Ovary (tissue), 9 donors: ENCODE data around the gene TRIM43B. TPM values are rescaled to one million over a fixed set of nuclear protein-coding genes. Genes with fewer than 3 reads are reported as not detected.
"Not testable (repeated sequence)": the region's sequence is repeated elsewhere in the genome, so short reads cannot be mapped to it uniquely, and the experiment has no call there.

Experiments
- DNase-seq, 5 donors: peaks; one replicate each; pipeline ENCODE4 v3.0.0-alpha.2; 2019 to 2020
- H3K27ac ChIP-seq, 2 donors: fragments of 200-600 bp; one replicate each; pipeline versions ENCODE4 v1.5.1 to v1.8.0; 2019 to 2022
- H3K27me3 ChIP-seq: fragments of 200-600 bp; one replicate; pipeline ENCODE4 v1.8.0; 2022
- H3K36me3 ChIP-seq: fragments of 200-600 bp; sonication (generic); one replicate; pipeline ENCODE4 v1.5.1; 2019
- H3K4me1 ChIP-seq: one replicate; pipeline ENCODE4 v1.8.1; 2013; ENCODE audit warnings: mild to moderate bottlenecking, moderate library complexity; ENCODE audit not compliant: insufficient read depth
- H3K4me3 ChIP-seq: fragments of 200-600 bp; sonication (generic); one replicate; pipeline ENCODE4 v1.5.1; 2017
- H3K9me3 ChIP-seq, 2 donors: fragments of 200-600 bp in 1 of 2; sonication (generic) in 1 of 2; one replicate each; pipeline versions ENCODE4 v1.5.1 to v1.8.1; 2013 to 2019; ENCODE audit warnings: mild to moderate bottlenecking in 1 of 2, moderate library complexity in 1 of 2
- EP300 ChIP-seq: sonication (generic); formaldehyde crosslinking; IDR thresholded peaks from one replicate; pipeline ENCODE4 v1.6.1; 2017; ENCODE audit warnings: antibody characterized with exemption
- POLR2A ChIP-seq: fragments of 450-650 bp; IDR thresholded peaks from one replicate; pipeline ENCODE4 v1.6.1; 2017; ENCODE audit warnings: antibody characterized with exemption, mild to moderate bottlenecking, moderate library complexity
- WGBS, 3 donors: extraction: QIAGEN DNeasy Blood & Tissue Kit in 1 of 3; methylation state at CpG; one replicate each; pipeline versions ENCODE4 v1.1.5 to v1.1.7; 2013 to 2017; 5-methylcytosine and 5-hydroxymethylcytosine counted together
- intact Hi-C, 4 donors: fragments of 100-400 bp; cut with DNase I; formaldehyde crosslinking; loops; one replicate each; pipeline versions ENCODE4 v1.11.0 to v1.15.1; 2022 to 2023
- polyA plus RNA-seq, 2 donors: library from polyadenylated mRNA; stranded (reverse); fragments of 200-250 nt in 1 of 2; fragments of 350-450 nt in 1 of 2; fragmentation: Illumina TruSeq in 1 of 2; extraction: RNeasy Lipid Tissue Mini Kit (QIAGEN cat#74804) in 1 of 2; gene quantifications; one replicate each; pipeline ENCODE4 v1.2.3, GENCODE V29; 2013 to 2014
- total RNA-seq, 7 donors: library from RNA; depleted of rRNA in 2 of 7; stranded (reverse); fragments of >200 nt in 2 of 7; fragmentation: NEBNext Ultra II Directional in 3 of 7; extraction: Animal tissue kit (Norgen Biotek cat#: 25700) in 3 of 7; gene quantifications; one replicate each; pipeline versions ENCODE4 v1.1.0 to v1.2.4, GENCODE V29; 2016 to 2023
- TF ChIP-seq, protein P1 (sequence below), 3 donors: fragments of 450-650 bp in 2 of 3; fragments of 200-600 bp in 1 of 3; IDR thresholded peaks; one replicate each; pipeline versions ENCODE4 v1.5.1 to v1.8.0; 2016 to 2022; ENCODE audit warnings: antibody characterized with exemption in 3 of 3, mild to moderate bottlenecking in 1 of 3
- donor health status: DM: no; HTN: no; CAD: no; lungs with moderate emphysema.
- donor health status: DM: no; HTN: no; CAD: no.
- donor health status: Bipolar disorder and iron deficiency.
- donor health status: DM: yes; HTN: yes; CAD: no.
- donor health status: DM: no; HTN: no; CAD: no.
- donor health status: DM: yes; HTN: yes; CAD: no.

TRIM43B gene
- total and polyA plus RNA-seq, 9 donors, result not detected

DNA sequence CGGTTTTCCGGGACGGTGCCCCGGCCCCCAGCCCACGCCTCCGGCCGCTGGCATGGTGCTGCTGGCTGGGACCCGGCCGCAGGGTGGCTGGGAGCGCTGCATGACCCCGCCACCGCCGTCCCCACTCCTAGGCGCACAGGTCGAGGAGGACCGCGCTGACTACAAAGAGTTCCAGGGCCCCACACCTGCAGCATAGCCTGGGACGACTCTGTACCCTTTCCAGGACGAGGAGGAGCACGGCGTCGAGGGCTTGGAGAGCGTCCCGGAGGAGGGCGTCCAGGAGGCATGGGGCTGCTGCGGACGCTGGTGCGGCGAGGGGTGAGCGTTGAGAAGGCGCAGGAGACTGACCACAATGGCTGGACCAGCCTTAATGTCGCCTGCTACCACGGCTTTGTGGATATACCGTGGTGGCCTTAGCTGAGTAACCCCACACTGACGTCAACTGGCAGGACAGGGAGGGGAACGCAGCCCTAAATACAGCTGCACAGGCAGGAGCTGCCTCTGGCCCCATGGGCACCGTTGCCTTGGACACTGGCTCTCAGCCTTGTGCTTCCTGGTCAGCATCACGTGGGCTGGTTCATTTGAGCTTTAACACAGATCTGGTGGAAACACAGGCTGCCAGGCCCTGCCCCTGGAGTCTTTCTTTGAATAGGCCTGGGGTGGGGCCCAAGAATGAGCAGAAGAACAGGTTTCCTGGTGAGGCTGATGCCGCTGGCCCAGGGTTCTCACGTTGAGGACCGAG, 40.9 kb upstream of the TRIM43B start:
- no peak for TF ChIP-seq POLR2A
- TF ChIP-seq, protein P1, sequence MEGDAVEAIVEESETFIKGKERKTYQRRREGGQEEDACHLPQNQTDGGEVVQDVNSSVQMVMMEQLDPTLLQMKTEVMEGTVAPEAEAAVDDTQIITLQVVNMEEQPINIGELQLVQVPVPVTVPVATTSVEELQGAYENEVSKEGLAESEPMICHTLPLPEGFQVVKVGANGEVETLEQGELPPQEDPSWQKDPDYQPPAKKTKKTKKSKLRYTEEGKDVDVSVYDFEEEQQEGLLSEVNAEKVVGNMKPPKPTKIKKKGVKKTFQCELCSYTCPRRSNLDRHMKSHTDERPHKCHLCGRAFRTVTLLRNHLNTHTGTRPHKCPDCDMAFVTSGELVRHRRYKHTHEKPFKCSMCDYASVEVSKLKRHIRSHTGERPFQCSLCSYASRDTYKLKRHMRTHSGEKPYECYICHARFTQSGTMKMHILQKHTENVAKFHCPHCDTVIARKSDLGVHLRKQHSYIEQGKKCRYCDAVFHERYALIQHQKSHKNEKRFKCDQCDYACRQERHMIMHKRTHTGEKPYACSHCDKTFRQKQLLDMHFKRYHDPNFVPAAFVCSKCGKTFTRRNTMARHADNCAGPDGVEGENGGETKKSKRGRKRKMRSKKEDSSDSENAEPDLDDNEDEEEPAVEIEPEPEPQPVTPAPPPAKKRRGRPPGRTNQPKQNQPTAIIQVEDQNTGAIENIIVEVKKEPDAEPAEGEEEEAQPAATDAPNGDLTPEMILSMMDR (IDR thresholded peaks at IDR 0.05), result no peak
- no peak for TF ChIP-seq EP300
- no peaks in the 10 kb centered on the region for H3K27me3 ChIP-seq
- no peak for DNase-seq
- H3K36me3 ChIP-seq, result no peaks in the 10 kb centered on the region
- intact Hi-C loops, result no loop called here
- H3K4me3 ChIP-seq, result no peak overlapping the region
- H3K27ac ChIP-seq, result no peak overlapping the region
- peaks cover 0 to 6% of the 10 kb centered on the region in 2 donors for H3K9me3 ChIP-seq
- 75 to 88% (median 86%) methylated on average over 41 of the region's 41 CpGs for WGBS, 3 donors
- peaks cover 2% of the 10 kb centered on the region for H3K4me1 ChIP-seq

DNA sequence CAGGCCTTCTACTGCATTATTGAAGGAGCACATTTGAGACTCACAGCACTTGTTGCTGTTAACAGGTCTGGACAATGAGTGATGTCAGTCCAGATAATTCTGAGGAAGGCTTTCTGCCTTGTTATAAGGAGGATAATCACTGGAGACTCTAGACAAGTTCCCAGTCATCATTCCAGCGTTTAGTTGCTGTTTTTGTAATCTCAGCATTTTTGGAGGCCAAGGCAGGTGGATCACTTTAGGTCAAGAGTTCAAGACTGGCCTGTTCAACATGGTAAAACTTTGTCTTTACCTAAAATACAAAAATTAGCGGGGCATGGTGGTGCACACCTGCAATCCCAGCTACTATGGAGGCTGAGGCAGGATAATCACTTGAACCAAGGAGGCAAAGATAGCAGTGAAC, 39.6 kb upstream of the TRIM43B start:
- no peaks in the 10 kb centered on the region for H3K36me3 ChIP-seq
- H3K27ac ChIP-seq, result no peak overlapping the region
- no peak overlapping the region for H3K4me3 ChIP-seq
- H3K27me3 ChIP-seq, result no peaks in the 10 kb centered on the region
- H3K9me3 ChIP-seq, result no peaks in the 10 kb centered on the region
- no peak for DNase-seq
- no peak for TF ChIP-seq EP300
- TF ChIP-seq, protein P1 (IDR thresholded peaks at IDR 0.05), result no peak
- TF ChIP-seq POLR2A, result no peak
- intact Hi-C loops, result no loop called here
- H3K4me1 ChIP-seq, result peaks cover 2% of the 10 kb centered on the region
- 84 to 95% (median 91%) methylated on average over 2 of the region's 2 CpGs for WGBS, 3 donors

DNA sequence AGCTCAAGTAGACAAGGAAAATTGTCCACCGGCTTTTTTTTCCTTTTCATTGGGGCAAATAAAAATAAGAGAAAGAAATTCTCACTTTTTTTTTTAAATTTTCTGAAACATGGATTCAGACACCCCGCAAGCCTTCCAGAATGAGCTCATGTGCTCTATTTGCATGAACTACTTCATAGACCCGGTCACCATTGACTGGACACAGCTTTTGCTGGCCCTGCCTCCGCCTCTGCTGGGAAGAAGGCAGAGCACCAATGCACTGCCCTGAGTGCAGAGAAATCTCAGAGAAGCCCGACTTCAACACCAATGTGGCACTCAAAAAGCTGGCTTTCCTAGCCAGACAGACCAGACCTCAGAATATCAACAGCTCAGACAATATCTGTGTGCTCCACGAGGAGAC, 30.2 kb upstream of the TRIM43B start:
- Histone ChIP-seq H3K27me3 (no peaks in the 10 kb centered on the region), H3K27ac (no peak overlapping the region), H3K36me3 (no peaks in the 10 kb centered on the region), H3K4me1 (no peaks in the 10 kb centered on the region), H3K4me3 (no peak overlapping the region), H3K9me3 (no peaks in the 10 kb centered on the region)
- WGBS, 3 donors, result 71 to 79% (median 76%) methylated on average over 6 of the region's 6 CpGs
- TF ChIP-seq EP300 (no peak), POLR2A (no peak)
- TF ChIP-seq, protein P1 (IDR thresholded peaks at IDR 0.05), result no peak
- DNase-seq, result no peak
- intact Hi-C loops, result no loop called here

DNA sequence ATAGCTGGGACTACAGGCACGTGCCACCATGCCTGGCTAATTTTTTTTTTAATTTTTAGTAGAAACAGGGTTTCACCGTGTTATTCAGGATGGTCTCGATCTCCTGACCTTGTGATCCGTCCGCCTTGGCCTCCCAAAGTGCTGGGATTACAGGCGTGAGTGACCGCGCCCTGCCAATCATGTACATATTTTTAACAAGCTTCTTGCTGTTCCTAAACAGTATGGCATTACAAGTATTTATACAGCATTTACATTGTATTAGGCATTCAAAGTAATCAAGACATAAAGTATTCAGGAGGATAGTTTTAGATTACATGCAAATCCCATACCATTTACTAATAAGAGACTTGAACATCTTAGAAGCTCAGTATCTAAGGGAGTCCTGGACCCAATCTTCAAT, 29.7 kb upstream of the TRIM43B start:
- intact Hi-C loops, H3K27me3 ChIP-seq, DNase-seq, H3K27ac ChIP-seq, H3K9me3 ChIP-seq, H3K36me3 ChIP-seq, H3K4me1 ChIP-seq, H3K4me3 ChIP-seq: not testable (repeated sequence)
- WGBS, 3 donors, result 78 to 83% (median 80%) methylated on average over 8 of the region's 8 CpGs

DNA sequence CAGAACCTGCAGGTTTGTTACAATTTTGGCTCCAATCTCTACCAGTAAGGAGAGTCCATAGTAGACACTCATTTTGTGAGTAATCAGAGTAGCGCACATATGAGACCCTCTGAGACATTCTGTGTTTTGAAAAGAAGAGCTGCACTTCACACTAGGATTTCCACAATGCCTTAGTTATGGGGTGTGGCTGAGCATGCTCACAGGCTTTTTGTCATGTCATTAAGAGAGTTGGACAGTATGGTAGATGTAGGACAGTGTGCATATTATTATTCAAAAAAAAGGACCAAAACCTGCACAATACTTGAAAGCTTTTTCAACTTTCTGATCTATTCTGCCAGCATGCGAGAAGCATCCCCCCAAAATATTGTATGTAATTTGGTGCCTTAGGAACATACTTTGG, 24.9 kb upstream of the TRIM43B start:
- intact Hi-C loops, result no loop called here
- 94 to 95% (median 94%) methylated on average over 2 of the region's 2 CpGs for WGBS, 3 donors
- no peaks in the 10 kb centered on the region for H3K4me1 ChIP-seq

More for the DNA sequence above, 24.9 kb upstream of the TRIM43B start:
- no peak overlapping the region for H3K27ac ChIP-seq
- H3K36me3 ChIP-seq, result no peaks in the 10 kb centered on the region
- no peaks in the 10 kb centered on the region for H3K27me3 ChIP-seq
- DNase-seq, result no peak
- H3K4me3 ChIP-seq, result no peak overlapping the region
- TF ChIP-seq, protein P1 (IDR thresholded peaks at IDR 0.05), result no peak
- no peak for TF ChIP-seq POLR2A
- no peaks in the 10 kb centered on the region for H3K9me3 ChIP-seq
